Fibroblast of skin of abdomen (primary cell): ENCODE data around the gene CTAGE9.
"Not testable (repeated sequence)": the region's sequence is repeated elsewhere in the genome, so short reads cannot be mapped to it uniquely, and the experiment has no call there.

Experiments
- DNase-seq: peaks from one replicate; pipeline ENCODE4 v3.0.0-alpha.2; 2013

The CTAGE9 gene

GRCh38 chr6:131729550-131729949 is 18.7 kb upstream of the CTAGE9 start:
- DNase-seq: peak; percentile 36

GRCh38 chr6:131728296-131728939 is 17.6 kb upstream of the CTAGE9 start:
- peak; percentile 61 for DNase-seq

- no peak for DNase-seq
These were observed 17.1 kb upstream of the CTAGE9 start for GRCh38 chr6:131727868-131728267.

GRCh38 chr6:131727467-131727866 is 16.6 kb upstream of the CTAGE9 start:
- DNase-seq: no peak

- DNase-seq: no peak
These were observed 13.3 kb upstream of the CTAGE9 start for GRCh38 chr6:131724114-131724513.

GRCh38 chr6:131721161-131721560 is 10.3 kb upstream of the CTAGE9 start:
- DNase-seq: no peak

- no peak for DNase-seq
These were observed 7.2 kb upstream of the CTAGE9 start for GRCh38 chr6:131717836-131718542.

- not testable (repeated sequence) for DNase-seq
These were observed 4.8 kb upstream of the CTAGE9 start for GRCh38 chr6:131715567-131715966.

GRCh38 chr6:131703905-131704304 is 6.9 kb downstream of the CTAGE9 start:
- not testable (repeated sequence) for DNase-seq

- DNase-seq: not testable (repeated sequence)
These were observed 10.0 kb downstream of the CTAGE9 start for GRCh38 chr6:131700851-131701250.

GRCh38 chr6:131696956-131697355 is 13.9 kb downstream of the CTAGE9 start:
- DNase-seq: no peak

GRCh38 chr6:131694832-131695426 is 15.9 kb downstream of the CTAGE9 start:
- peak; percentile 67 for DNase-seq

- no peak for DNase-seq
These were observed 17.4 kb downstream of the CTAGE9 start for GRCh38 chr6:131693384-131693783.

GRCh38 chr6:131692589-131692988 is 18.2 kb downstream of the CTAGE9 start:
- DNase-seq: no peak

- no peak for DNase-seq
These were observed 18.8 kb downstream of the CTAGE9 start for GRCh38 chr6:131692031-131692430.

- DNase-seq: no peak
These were observed 22.5 kb downstream of the CTAGE9 start for GRCh38 chr6:131688286-131688685.

- DNase-seq: no peak
These were observed 23.8 kb downstream of the CTAGE9 start for GRCh38 chr6:131687022-131687421.

GRCh38 chr6:131685266-131685780 is 25.5 kb downstream of the CTAGE9 start:
- no peak for DNase-seq

- no peak for DNase-seq
These were observed 27.3 kb downstream of the CTAGE9 start for GRCh38 chr6:131683479-131683878.

- no peak for DNase-seq
These were observed 28.4 kb downstream of the CTAGE9 start for GRCh38 chr6:131682442-131682841.

- DNase-seq: no peak
These were observed 29.2 kb downstream of the CTAGE9 start for GRCh38 chr6:131681585-131681984.

GRCh38 chr6:131680868-131681267 is 29.9 kb downstream of the CTAGE9 start:
- no peak for DNase-seq

GRCh38 chr6:131678442-131678841 is 32.4 kb downstream of the CTAGE9 start:
- no peak for DNase-seq

- no peak for DNase-seq
These were observed 37.6 kb downstream of the CTAGE9 start for GRCh38 chr6:131673184-131673583.
